AML-193 (cell line): Measurements from ENCODE around the gene NECTIN3.
A peak's percentile ranks its signal among the peaks of the same experiment; 100 is the strongest.

ENCODE experiments used
- DNase-seq, 2 experiments: peaks; one replicate each; lab custom pipeline; 2025; lab: John Stamatoyannopoulos, UW

Gene NECTIN3

GRCh38 chr3:111071257-111072030 is at the start of gene NECTIN3:
Gene NECTIN3, plus strand, starts transcription at chr3:111071816. Its CDS starts 202 bp downstream, at chr3:111072018.
- DNase-seq, result no peak

GRCh38 chr3:111027868-111028267 is 43.7 kb upstream of the NECTIN3 start:
- DNase-seq, result no peak

- no peak for DNase-seq
These were observed 40.1 kb upstream of the NECTIN3 start for GRCh38 chr3:111031538-111031937.

GRCh38 chr3:111032677-111033076 is 38.9 kb upstream of the NECTIN3 start:
- DNase-seq, result no peak

GRCh38 chr3:111033470-111034050 is 38.1 kb upstream of the NECTIN3 start:
- DNase-seq, result no peak

- no peak for DNase-seq
These were observed 36.3 kb upstream of the NECTIN3 start for GRCh38 chr3:111035316-111035715.

GRCh38 chr3:111035902-111036301 is 35.7 kb upstream of the NECTIN3 start:
- no peak for DNase-seq

GRCh38 chr3:111040959-111041358 is 30.7 kb upstream of the NECTIN3 start:
- DNase-seq, result no peak

GRCh38 chr3:111045564-111045963 is 26.1 kb upstream of the NECTIN3 start:
- no peak for DNase-seq

- no peak for DNase-seq
These were observed 24.6 kb upstream of the NECTIN3 start for GRCh38 chr3:111047042-111047441.

GRCh38 chr3:111047812-111048435 is 23.7 kb upstream of the NECTIN3 start:
- no peak for DNase-seq

GRCh38 chr3:111051354-111051753 is 20.3 kb upstream of the NECTIN3 start:
- peak in 1 of 2 experiments; percentile 3 for DNase-seq

- no peak for DNase-seq
These were observed 3.0 kb upstream of the NECTIN3 start for GRCh38 chr3:111068574-111068973.

- DNase-seq, result no peak
These were observed 1.4 kb upstream of the NECTIN3 start for GRCh38 chr3:111069974-111070771.

GRCh38 chr3:111070772-111071256 is 802 bp upstream of the NECTIN3 start:
- DNase-seq, result no peak

GRCh38 chr3:111072031-111072921 is 660 bp downstream of the NECTIN3 start:
- DNase-seq, result no peak

- no peak for DNase-seq
These were observed 1.6 kb downstream of the NECTIN3 start for GRCh38 chr3:111073218-111073617.

GRCh38 chr3:111076732-111077131 is 5.1 kb downstream of the NECTIN3 start:
- no peak for DNase-seq

- DNase-seq, result no peak
These were observed 5.8 kb downstream of the NECTIN3 start for GRCh38 chr3:111077369-111077768.

GRCh38 chr3:111080413-111080812 is 8.8 kb downstream of the NECTIN3 start:
- peak; percentile 22 to 35 for DNase-seq

- DNase-seq, result no peak
These were observed 9.5 kb downstream of the NECTIN3 start for GRCh38 chr3:111081008-111081545.
